Measurements from ENCODE around the gene WHAMM.
"Not testable (repeated sequence)": the region's sequence is repeated elsewhere in the genome, so short reads cannot be mapped to it uniquely, and the experiment has no call there.

The WHAMM gene

GRCh38 chr15:82803793-82804574 lies 5.4 kb upstream of the WHAMM start:
- DNase-seq, result no peak

GRCh38 chr15:82804575-82804949 lies 4.9 kb upstream of the WHAMM start:
- DNase-seq, result no peak

- no peak for DNase-seq
Observed at GRCh38 chr15:82805994-82806406, 3.4 kb upstream of the WHAMM start, which contains the start of gene FSD2. Gene FSD2, minus strand, starts transcription at chr15:82806069. Its CDS starts 18,679 bp downstream, at chr15:82787390.

- no peak for DNase-seq
Observed at GRCh38 chr15:82807920-82808633, 1.4 kb upstream of the WHAMM start.

DNA sequence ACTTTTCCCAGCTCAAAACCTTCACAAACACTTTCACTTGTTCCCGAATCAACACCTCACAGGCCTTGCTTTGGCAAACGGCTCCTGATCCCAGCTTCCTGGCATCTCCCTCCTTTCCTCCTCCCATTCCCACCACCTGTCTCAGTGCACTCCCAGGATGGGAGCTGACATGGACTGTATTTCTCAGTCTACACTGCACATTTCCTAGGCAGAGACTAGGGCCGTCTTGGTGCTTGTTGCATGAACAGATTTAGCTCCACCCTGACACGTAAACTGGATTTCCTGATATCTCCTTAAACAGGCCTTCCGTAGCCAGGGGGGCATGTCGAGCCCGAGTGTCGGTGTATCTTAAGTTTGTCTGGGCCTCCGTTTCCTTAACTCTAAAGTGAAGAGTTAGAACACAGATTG lies 790 bp upstream of the WHAMM start:
- DNase-seq, result no peak

- DNase-seq, result peak; percentile 44
Observed at GRCh38 chr15:82810061-82810889, 847 bp downstream of the WHAMM start.

DNA sequence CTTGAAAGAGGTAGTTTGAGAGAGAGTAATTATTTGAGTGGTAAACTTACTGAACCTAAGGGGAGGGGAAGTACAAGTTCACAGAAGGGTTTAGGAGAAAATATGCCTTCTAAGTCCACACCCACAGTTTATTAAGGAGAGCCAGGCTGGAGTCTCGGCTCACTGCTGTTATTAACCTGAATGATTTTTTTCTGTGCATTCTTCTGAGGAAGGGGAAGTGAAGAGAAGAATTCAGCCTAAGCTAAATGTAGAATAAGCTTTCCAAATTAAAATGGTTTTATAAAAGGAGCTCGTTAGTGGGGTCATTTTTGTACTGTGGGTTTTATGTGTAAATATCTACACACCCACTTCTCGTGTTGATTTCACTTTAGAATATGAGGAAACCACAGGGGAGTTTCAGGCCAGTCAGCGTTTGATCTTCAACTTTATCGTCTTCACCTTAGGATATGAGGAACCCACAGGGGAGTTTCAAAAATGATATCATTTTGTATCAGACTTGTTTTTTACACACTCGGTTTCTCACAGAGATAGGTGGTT lies 1.5 kb downstream of the WHAMM start:
- peak; percentile 88 for DNase-seq

- DNase-seq, result peak; percentile 25
Observed at GRCh38 chr15:82812994-82813393, 3.6 kb downstream of the WHAMM start.

- DNase-seq, result no peak
Observed at GRCh38 chr15:82820128-82820527, 10.7 kb downstream of the WHAMM start.

DNA sequence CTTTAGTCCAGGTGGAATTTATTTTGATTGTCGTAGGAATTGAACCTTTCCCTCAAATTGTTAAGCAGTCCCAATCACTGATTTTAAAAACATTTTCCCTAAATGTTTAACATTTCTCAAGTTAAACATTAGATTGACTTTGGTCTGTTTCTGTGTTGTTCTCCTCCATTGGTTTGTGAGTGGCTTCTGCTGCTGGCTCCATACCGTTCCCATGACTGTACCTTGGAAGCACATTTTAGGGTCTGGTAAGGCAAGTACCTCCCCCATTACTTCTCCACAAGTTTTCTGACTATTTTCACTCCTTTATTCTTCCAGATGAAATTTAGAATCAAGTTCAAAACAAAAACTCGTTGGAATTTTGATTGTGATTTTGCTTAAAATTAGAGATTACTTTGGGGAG lies 12.0 kb downstream of the WHAMM start:
- DNase-seq, result not testable (repeated sequence)

- not testable (repeated sequence) for DNase-seq
Observed at GRCh38 chr15:82821851-82822250, 12.4 kb downstream of the WHAMM start.

DNA sequence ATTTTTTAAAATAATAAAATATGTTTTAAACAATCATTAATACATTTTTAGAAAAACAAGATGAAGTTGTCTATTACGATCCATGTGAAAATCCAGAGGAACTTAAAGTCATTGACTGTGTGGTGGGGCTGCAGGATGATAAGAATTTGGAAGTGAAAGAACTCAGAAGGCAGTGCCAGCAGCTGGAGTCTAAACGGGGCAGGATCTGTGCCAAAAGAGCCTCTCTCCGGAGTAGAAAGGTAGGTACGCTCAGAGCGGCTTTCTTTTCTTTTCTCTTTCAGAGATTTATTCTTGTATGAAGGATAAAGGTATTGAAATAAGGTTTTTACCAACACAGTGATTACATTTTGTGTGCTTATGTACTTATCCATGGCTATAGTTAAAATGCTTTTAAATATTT lies 13.6 kb downstream of the WHAMM start:
- DNase-seq, result no peak

DNA sequence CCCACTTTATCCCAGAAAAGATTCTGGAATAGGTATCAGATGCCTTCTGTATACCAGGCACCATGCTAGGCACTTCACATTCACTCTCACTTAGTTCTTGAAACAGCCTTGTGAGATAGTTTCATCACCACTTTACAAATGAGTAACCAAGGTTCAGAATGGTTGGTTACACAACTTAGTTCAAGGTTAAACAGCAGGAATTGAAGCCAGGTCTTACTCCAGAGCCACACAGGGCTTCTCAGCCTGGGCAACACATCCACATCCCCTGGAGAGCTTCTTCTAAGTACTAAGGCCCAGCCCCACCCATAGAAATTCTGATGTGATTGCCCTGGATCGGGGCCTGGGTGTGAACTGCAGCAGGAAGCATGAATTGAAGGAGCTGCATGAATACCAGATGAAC lies 18.6 kb downstream of the WHAMM start:
- DNase-seq, result no peak

GRCh38 chr15:82829234-82829633 lies 19.8 kb downstream of the WHAMM start:
- DNase-seq, result no peak

DNA sequence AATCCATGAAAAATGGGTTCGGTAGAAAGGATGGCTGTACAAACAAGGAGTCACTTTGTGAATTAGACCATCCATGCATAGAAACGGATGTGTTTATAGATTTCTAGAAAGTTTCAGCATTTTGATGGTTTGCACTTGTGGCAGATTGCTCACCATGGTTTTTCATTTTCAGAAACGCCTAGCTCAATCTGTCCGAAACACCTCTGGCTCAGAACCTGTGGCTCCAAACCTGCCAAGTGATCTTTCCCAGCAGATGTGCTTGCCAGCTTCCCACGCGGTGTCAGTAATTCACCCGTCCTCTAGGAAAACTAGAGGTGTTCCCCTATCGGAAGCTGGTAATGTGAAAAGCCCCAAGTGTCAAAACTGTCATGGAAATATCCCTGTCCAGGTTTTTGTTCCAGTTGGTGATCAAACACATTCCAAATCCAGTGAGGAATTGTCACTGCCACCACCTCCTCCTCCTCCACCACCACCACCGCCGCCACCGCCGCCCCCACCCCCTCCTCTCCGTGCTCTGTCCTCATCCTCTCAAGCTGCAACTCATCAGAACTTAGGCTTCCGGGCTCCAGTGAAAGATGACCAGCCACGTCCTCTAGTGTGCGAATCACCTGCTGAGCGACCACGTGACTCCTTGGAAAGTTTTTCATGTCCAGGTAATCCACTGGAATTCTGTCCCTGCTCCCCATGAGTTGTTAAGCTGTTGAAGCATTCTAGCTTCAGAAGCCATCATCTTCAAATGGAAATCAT lies 21.2 kb downstream of the WHAMM start:
- no peak for DNase-seq

GRCh38 chr15:82831894-82832600 lies 22.6 kb downstream of the WHAMM start:
- DNase-seq, result no peak

- DNase-seq, result no peak
Observed at GRCh38 chr15:82832601-82833361, 23.4 kb downstream of the WHAMM start.

GRCh38 chr15:82833362-82833682 lies 23.9 kb downstream of the WHAMM start:
- no peak for DNase-seq

DNA sequence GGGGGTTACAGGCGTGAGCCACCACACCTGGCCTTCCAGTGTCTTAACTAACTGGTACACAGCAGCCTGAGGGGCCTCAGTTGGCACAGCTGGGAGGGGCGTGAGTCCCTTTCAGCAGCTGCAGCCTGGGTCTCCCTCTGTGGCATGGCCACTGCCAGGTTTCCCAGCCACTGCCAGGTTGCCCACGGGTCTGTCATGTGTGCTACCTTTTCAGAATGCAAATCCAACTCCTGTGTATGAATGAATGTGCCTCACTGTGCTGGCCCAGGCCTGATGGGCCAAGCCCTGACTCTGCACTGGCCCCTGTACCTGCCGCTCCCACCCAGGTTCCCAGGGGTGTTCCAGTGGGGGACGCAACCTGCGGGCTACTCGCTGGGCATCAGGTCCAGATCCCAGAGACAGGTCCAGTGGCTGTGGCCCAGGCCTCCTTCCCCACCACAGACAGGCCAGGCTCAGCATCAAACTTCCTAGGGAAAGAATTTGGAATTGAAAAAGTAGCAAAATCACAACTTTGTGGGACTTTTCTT lies 26.0 kb downstream of the WHAMM start:
- DNase-seq, result no peak

DNA sequence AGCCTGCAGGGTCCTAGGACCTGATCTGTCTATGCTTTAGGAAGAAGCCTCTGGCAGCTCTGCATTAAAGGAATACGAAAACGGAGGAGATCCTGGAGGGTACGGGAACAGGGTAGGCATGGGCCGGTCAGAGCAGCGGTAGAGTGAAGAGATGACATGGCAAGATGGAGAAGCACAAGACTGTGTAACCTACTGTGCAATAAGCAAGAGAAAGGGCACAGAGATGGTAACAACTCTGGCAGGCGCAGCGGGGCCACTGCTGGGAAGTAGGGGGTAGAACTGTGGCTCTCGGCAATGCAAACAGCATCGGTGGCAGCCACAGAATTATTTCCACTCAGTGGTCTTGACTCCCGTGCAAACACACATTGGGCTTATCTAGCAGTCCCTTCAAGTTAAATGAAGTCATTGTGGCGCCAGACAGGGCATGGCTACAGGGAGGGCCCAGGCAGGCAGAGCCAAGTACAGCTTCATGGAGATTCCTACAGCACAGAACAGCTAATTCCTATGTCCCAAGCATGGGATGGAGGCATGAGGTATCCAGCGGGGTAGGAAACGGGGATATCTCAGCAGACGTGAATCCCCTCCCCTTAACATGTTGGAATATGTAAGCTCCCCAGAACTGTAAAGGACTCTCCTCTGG lies 28.8 kb downstream of the WHAMM start:
- DNase-seq, result no peak
